Measurements from ENCODE around the gene STPG2. TPM values are rescaled to one million over a fixed set of nuclear protein-coding genes. Genes with fewer than 3 reads are reported as not detected.

STPG2 gene
- total RNA-seq, 4 donors from 2014 or later = 0.31 TPM; not detected in 3

- TF ChIP-seq POLR2A (IDR thresholded peaks at IDR 0.05) = no peak
- H3K27me3 ChIP-seq = no peaks in the 10 kb centered on the region
- H3K9me3 ChIP-seq = no peaks in the 10 kb centered on the region
- H3K4me1 ChIP-seq = no peaks in the 10 kb centered on the region
- H3K36me3 ChIP-seq = no peaks in the 10 kb centered on the region
- H3K27ac ChIP-seq = no peak overlapping the region
- intact Hi-C loops (cut with DNase I) = no loop called here
- 42 to 51% methylated on average over 3 of the region's 3 CpGs for WGBS, 2 donors
- DNase-seq = no peak
- no peak overlapping the region for H3K4me3 ChIP-seq
Observed at GRCh38 chr4:97513917-97514316, 629.4 kb downstream of the STPG2 start.

Other genes starting within 250 kb of the STPG2 start
- 10 to 100 TPM; 19.4 to 38.0 (median 33.9) TPM for gene RAP1GDS1, start 117.9 kb upstream of the STPG2 start, total RNA-seq